NK-92 (cell line): ENCODE data around the gene IMP4.

Experiments
- DNase-seq: peaks from one replicate; lab custom pipeline; 2025; ENCODE audit not compliant: unreplicated experiment; lab: John Stamatoyannopoulos, UW

The IMP4 gene

DNA sequence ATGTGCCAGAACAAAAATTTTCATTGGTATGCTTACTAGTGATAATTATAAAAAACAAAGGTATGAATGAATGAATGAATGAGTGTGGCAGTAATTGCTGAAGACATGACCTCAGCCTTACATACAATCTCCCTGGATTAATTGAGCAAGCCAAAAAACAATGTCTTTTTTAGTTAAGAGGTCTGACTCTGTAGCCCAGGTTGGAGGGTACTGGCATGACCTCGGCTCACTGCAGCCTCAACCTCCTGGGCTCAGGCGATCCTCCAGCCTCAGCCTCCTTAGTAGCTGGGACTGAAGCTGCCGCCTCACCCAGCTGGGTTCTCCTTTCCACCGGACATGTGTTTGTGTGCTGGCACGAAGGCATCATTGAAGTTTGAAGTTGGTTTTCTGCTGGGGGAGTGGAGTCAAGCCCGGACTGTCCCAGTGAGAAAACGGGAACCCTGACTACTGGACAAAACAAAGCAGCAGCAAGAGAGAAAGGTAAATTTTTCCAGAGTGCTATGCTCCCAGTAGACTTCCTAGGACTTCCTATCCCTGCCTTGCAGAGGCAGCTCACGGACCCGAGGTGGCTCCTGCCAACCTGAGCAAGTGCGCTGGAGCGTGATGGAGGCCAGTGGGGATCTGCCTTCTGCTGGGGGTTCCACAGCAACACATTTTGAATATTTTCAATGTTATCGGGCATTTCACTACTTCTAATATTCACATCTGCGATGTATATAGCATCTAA, 6.4 kb upstream of the IMP4 start:
- DNase-seq, result no peak

GRCh38 chr2:130336877-130337734, 5.6 kb upstream of the IMP4 start:
- no peak for DNase-seq

GRCh38 chr2:130337735-130338325, 4.9 kb upstream of the IMP4 start:
- no peak for DNase-seq

- DNase-seq, result no peak
Observed at GRCh38 chr2:130338793-130339345, 3.8 kb upstream of the IMP4 start.

- DNase-seq, result no peak
Observed at GRCh38 chr2:130339885-130340745, 2.6 kb upstream of the IMP4 start.

- DNase-seq, result no peak
Observed at GRCh38 chr2:130341562-130342019, 1.1 kb upstream of the IMP4 start.

- DNase-seq, result peak; percentile 38
Observed at GRCh38 chr2:130342020-130342532, 621 bp upstream of the IMP4 start.

DNA sequence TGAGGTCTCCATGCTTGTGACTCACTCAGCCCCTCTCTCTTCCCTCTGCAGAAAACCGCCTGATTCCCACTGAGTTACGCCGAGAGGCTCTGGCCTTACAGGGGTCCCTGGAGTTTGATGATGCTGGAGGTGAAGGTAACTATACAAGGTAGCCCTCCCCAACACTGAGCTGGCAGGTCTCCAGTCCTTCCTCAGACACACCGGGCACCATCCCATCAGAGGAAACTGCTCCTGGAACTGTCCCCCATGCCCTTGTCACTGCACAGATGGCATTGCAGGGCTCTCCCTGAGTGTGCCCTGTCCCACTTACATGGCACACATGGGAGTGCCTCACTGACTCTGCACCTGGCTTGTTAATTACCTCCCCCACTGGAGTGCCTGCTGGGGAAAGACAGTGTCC, 1.9 kb downstream of the IMP4 start:
- DNase-seq, result no peak

- DNase-seq, result no peak
Observed at GRCh38 chr2:130345091-130345490, 2.4 kb downstream of the IMP4 start.

DNA sequence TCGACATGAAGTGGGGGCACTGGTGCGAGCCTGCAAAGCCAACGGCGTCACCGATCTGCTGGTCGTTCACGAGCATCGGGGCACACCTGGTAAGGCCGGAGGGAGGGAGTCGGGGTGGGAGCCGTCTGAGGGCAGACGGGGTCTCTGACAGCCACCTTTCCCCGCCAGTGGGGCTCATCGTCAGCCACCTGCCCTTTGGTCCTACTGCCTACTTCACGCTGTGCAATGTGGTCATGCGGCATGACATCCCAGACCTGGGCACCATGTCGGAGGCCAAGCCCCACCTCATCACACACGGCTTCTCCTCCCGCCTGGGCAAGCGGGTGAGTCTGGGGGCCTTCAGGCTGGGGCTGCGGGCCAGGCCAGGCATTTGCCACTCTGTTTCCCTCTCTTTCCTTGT, 2.9 kb downstream of the IMP4 start:
- DNase-seq, result no peak

DNA sequence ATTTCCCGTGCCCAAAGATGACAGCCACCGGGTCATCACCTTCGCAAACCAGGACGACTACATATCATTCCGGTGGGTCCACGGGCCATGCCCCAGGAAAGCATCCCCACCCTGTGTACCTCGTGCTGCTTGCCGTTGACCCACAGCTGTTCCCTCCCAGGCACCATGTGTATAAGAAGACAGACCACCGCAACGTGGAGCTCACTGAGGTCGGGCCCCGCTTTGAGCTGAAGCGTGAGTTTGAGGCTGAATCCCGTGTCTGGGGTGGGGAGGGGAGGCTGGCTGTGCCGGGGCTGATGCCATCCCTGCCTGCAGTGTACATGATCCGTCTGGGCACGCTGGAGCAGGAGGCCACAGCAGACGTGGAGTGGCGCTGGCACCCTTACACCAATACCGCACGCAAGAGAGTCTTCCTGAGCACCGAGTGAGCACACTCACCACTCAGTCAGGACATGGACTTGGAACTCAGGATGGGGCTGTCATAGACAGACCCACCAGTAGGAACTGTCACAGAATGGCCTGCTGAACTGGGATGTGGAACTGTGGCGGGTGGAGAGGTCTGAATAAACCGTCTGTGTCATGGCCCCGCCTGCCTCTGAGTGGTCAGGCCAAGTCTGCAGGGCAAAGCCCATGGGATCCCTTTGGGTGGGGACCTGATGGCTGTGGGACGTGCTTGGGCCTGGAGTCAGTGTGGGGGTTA, 3.5 kb downstream of the IMP4 start:
- no peak for DNase-seq

DNA sequence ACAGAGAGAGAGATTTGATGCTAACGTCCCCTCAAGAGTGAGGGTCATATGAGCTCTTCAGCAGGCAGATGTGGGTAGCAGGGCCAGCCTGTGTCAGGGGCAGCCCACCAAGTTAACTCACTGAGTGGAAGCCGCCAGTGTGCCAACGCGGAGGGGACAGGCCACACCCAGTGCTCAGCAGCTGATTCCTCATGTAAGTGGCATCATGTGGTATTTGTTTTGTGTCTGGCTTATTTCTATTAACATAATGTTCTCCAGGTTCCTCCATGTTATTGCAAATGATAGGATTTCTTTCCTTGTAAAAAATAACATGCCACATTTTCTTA, 4.0 kb downstream of the IMP4 start:
- DNase-seq, result no peak

- DNase-seq, result no peak
Observed at GRCh38 chr2:130347220-130347925, 4.7 kb downstream of the IMP4 start.

GRCh38 chr2:130349174-130349573, 6.5 kb downstream of the IMP4 start:
- DNase-seq, result no peak

DNA sequence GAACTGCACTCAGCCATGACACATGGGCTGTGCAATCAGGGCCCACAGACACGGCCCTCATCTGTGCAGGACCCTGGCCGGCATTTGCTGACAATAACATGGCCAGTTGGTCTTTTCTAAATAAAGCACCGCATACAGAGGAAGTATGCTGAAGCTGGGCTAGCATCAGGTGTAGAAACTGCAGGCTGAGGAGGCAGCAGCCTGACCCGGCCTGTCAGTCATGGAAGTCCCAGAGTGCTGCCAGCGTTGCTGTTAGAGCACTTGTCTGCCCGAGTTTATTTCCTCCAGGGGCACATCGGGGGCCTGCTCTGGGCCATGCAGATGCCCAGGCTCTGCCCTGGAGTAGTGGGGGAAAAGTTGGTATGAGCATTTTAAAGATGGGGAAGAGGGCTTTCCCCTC, 9.0 kb downstream of the IMP4 start:
- no peak for DNase-seq

- no peak for DNase-seq
Observed at GRCh38 chr2:130352237-130352636, 9.5 kb downstream of the IMP4 start.

DNA sequence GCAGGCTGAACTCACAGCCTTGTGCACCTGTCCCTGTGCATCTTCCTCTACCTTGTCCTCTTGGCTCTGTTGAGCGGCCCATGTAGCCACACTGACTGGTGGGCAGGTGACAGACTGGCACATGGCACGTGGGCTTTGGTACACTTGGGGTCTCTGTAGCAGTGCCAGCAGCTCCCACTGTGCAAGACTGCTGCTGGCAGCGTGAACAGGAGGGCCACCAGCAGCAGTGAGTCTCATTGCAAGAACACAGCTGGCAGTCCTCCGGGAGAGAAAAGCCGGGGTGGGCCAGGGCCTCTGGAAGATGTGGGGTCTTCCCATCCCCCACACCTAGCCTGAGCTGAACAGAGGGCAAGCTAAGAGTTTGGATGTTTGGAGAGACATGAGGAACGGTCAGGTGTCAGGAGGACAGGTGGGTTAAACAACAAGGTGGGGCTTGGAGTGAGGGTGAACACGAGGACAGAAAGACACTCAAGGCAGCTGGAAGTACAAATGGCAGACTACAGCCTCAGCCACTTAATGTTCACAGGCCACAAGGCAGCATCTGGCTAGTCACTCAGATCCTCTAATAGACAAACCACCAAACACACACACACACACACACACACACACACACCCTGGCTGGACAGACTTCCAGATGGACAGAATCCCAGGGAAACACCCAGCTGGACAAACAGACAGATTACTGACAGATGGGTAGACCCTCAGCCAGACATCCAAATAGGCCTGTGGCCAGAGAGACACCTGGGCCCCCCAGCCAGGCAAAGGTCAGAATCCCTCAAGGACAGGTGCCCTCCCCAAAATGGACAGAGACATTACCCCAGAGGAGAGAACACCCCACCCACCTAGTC, 10.8 kb downstream of the IMP4 start:
- no peak for DNase-seq

DNA sequence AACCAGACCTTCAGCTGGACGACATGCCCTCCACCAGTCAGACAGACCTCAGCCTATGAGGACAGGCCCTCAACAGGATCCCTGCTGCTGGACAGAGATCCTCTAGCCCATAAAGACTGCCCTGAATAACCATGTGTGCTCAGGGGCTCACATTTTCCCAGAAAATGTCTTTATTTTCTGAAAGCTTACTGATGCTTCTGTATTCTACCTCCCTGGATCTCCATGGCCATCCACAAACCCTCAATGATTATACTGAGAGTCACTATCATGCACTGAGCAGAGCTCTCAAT, 11.4 kb downstream of the IMP4 start:
- no peak for DNase-seq

DNA sequence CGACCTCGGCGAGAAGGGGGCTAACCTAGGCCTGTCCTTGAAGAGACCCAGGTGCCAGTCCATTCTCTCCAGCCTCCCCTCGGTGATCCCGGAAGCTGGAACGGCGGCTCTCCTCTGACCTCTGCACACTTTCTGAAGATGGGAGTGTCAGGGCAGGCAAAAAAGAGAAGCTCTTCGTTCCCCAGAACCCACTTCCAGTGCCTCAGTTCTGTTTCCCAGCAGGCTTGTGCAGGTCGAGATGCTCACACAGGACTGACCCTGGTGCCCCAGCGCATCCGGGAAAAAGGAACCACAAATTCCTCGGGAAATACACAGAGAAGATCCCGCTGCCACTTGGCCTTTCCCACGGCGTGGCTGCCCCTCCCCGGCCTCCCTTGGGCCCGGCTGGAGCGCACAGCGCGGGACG, 12.5 kb downstream of the IMP4 start:
- DNase-seq, result no peak
